ENCODE data around the gene CGN.
A peak's percentile ranks its signal among the peaks of the same experiment; 100 is the strongest.

The CGN gene

GRCh38 chr1:151494741-151495281, 16.4 kb upstream of the CGN start:
- in situ Hi-C loops (cut with MboI; ENCODE audit: low pct_unique_long_range_greater_than_20kb, low sequenced_read_pairs), result no loop called here
- DNase-seq, result no peak

DNA sequence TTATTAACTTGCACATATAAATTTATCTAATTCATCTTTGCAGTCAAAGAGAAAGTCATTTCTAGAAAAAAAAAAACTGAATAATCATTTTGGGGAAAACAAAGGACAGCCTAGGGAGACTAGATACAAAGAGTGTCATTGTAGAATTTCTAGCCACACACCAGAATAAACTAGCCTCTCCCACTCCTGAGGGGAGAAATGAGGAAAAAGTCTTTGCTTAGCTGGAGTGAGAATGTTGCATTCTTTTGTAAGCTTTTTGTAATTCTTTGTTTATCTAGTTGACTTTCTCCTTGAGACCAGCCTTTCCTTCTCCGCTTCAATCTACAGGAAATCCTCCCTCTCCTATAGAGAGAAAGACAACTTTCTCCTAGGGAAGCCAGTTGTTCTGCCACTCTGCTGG, 15.9 kb upstream of the CGN start:
- DNase-seq, result no peak
- in situ Hi-C loops (cut with MboI; ENCODE audit: low pct_unique_long_range_greater_than_20kb, low sequenced_read_pairs), result no loop called here

GRCh38 chr1:151499365-151499764, 11.8 kb upstream of the CGN start:
- in situ Hi-C loops (cut with MboI; ENCODE audit: low pct_unique_long_range_greater_than_20kb, low sequenced_read_pairs), result no loop called here
- no peak for DNase-seq

DNA sequence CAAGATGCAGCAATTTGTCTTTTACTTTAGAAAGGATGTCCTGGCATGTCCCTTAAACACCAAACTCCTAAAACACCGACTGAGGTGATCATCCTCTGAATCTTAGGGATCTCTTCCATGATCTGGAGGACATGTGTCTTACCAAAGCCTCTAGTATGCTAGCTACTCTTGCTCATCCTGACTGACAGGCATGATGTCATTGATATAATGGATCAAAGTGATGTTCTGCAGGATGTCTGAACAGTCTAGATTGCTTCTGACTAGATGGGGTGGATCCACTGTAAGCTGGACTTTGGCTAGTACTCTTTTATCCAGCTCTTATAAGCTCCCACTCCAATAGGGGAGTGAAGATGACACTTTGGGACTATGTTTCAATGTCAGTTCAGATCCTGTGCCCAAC, 11.3 kb upstream of the CGN start:
- in situ Hi-C loops (cut with MboI; ENCODE audit: low pct_unique_long_range_greater_than_20kb, low sequenced_read_pairs), result no loop called here
- no peak for DNase-seq

- DNase-seq, result peak; percentile 8
- in situ Hi-C loops (cut with MboI; ENCODE audit: low pct_unique_long_range_greater_than_20kb, low sequenced_read_pairs), result no loop called here
Observed at GRCh38 chr1:151501474-151501873, 9.7 kb upstream of the CGN start.

- in situ Hi-C loops (cut with MboI; ENCODE audit: low pct_unique_long_range_greater_than_20kb, low sequenced_read_pairs), result no loop called here
- no peak for DNase-seq
Observed at GRCh38 chr1:151502035-151502700, 9.0 kb upstream of the CGN start.

DNA sequence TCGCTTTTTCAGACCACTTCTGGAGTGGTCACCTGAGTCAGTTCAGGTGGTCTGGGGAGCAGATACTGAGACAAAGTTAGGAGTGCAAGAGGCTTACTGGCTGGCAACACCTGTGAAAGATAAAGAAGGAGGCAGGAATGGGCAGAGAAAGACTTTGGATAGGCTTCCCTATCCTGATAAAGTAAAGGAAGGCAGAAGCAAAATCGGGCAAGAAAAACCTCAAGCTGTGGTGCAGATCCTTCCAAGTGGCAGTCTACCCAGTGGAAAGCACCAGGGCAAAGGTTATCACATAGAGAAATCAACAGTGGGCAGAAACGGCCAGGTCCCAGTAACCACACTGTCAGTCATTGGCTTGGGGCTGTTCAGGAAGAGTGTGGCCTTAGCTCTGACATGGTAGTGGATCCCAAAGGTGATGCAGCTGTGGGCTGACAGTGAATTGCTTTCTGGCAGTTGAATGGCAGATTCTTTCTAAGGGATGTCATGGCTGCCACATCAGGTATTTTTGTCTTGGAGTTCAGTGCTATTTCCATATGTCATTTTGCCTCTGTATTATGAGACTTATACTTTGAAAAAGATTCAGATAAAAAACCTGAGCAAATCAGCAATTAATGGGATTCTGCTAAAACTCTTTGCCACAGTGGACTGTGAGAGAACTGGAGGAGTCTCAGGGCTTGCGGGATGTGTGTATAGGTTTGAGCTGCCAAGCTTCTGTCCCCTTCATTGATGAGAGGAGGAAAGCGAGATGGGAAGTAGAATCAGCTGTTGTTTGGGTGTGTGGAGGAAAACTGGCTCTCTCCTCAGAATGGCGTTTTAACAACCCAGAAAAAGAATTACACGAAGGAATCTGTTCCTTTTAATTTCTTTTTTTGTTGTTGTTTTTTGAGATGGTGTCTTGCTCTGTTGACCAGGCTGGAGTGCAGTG, 8.1 kb upstream of the CGN start:
- in situ Hi-C loops (cut with MboI; ENCODE audit: low pct_unique_long_range_greater_than_20kb, low sequenced_read_pairs), result no loop called here

GRCh38 chr1:151504252-151504651, 6.9 kb upstream of the CGN start:
- in situ Hi-C loops (cut with MboI; ENCODE audit: low pct_unique_long_range_greater_than_20kb, low sequenced_read_pairs), result no loop called here

More for the DNA sequence above, 8.1 kb upstream of the CGN start:
- no peak for DNase-seq

GRCh38 chr1:151504759-151505158, 6.4 kb upstream of the CGN start:
- DNase-seq, result no peak
- in situ Hi-C loops (cut with MboI; ENCODE audit: low pct_unique_long_range_greater_than_20kb, low sequenced_read_pairs), result no loop called here

More at GRCh38 chr1:151504252-151504651, 6.9 kb upstream of the CGN start:
- no peak for DNase-seq

DNA sequence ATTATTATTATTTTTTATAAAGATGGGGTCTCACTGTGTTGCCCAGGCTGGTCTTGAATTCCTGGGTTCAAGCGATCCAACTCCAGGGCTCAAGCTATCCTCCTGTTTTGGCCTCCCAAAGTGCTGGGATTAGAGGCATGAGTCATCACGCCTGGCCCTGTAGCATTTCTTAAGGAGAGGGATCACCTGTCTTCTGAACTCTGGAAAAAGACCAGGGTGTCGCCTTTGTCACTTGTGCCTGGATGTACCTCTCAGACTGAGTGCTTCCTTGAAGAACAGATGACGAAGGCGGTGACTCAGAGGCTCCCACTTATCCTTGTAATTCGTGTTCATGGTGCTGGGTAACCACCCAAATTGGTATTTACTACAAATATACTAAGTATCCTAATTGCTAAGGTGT, 2.4 kb upstream of the CGN start:
- in situ Hi-C loops (cut with MboI; ENCODE audit: low pct_unique_long_range_greater_than_20kb, low sequenced_read_pairs), result no loop called here
- no peak for DNase-seq

- DNase-seq, result no peak
- in situ Hi-C loops (cut with MboI; ENCODE audit: low pct_unique_long_range_greater_than_20kb, low sequenced_read_pairs), result no loop called here
Observed at GRCh38 chr1:151509350-151510019, 1.7 kb upstream of the CGN start.

DNA sequence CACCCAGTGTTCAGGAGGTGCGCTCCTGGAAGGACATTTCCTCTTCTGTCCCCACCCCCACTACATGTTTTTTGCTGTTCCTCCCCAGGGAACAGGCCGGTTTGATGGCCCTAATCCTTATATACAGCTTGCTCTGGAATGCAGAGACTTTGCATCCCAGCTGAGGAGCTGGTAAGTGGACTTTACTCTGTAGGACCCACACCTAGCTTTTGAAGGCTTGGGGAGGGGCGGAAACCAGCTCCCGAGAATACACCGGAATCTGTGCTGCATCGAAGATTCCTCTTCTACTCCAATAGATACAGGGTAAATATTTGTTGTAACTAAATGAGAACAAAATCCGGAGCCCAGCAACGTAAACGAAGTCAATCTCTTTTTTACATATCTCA, 1.2 kb upstream of the CGN start:
- DNase-seq, result no peak
- in situ Hi-C loops (cut with MboI; ENCODE audit: low pct_unique_long_range_greater_than_20kb, low sequenced_read_pairs), result no loop called here

GRCh38 chr1:151510614-151510956, 602 bp upstream of the CGN start:
- in situ Hi-C loops (cut with MboI; ENCODE audit: low pct_unique_long_range_greater_than_20kb, low sequenced_read_pairs), result no loop called here
- DNase-seq, result no peak

GRCh38 chr1:151511636-151512215, 539 bp downstream of the CGN start:
- in situ Hi-C loops (cut with MboI; ENCODE audit: low pct_unique_long_range_greater_than_20kb, low sequenced_read_pairs), result no loop called here
- peak; percentile 29 for DNase-seq

DNA sequence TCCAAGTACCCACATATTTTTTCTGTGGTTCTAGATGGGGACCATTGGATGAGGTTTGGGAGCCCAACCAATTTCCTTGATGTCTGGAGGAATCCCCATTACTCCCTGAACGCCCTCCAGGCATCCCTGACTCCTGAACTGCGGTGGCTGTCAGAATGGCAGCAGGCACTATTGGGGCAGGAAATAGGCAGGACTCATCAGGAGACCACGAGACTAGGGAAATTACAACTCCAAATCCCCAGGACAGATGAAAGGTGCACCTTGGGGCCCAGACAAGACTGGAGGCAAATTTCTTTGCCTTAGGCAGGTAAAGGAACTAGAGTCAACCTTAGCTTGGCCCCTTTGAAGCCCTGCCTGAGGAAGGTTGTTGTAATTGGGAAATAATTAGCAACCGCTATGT, 1.1 kb downstream of the CGN start:
- in situ Hi-C loops (cut with MboI; ENCODE audit: low pct_unique_long_range_greater_than_20kb, low sequenced_read_pairs), result no loop called here
- DNase-seq, result no peak

DNA sequence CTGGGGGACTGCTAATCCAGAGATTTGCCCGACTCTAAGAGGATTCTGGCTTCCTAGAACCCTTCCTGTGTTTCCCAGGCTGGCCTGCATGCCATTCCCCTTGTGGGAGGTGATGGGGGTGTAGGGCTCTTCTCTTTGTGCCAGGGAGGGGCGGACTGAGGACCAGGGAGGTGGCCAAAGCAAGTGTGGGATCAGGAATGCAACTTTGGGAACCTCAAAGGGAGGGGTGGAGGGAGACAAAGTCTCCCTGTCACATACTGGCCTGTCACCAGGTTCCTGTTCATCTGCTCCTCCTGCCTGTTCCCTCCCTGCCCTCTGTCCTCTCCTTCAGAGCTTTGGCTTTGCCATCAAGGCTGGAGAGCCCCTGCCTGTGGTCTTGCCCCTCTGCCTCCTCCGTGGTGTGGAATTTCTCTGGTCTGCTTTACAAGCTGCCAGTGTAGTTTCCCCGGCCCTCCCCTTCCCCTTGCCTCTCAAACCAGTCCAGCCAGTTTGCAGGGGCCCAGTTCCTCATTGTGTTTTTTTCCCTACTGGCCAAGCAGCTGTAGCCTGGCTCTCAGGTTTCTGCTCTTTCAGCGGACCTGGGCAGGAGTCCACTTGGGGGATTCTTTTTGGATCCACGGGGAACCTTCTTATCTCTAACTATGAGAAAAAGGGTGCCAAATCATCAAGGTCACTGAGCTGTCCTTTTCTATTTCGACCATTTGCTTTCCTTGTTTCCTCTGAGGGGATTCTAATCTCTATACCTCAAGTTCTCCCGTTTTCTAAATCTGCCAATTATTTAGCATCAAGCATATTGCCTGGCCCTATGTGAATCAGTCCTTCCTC, 1.8 kb downstream of the CGN start:
- DNase-seq, result peak; percentile 30
- in situ Hi-C loops (cut with MboI; ENCODE audit: low pct_unique_long_range_greater_than_20kb, low sequenced_read_pairs), result no loop called here

GRCh38 chr1:151513626-151514121, 2.5 kb downstream of the CGN start:
- in situ Hi-C loops (cut with MboI; ENCODE audit: low pct_unique_long_range_greater_than_20kb, low sequenced_read_pairs), result no loop called here
- peak; percentile 45 for DNase-seq

- in situ Hi-C loops (cut with MboI; ENCODE audit: low pct_unique_long_range_greater_than_20kb, low sequenced_read_pairs), result no loop called here
- DNase-seq, result no peak
Observed at GRCh38 chr1:151514366-151514765, 3.2 kb downstream of the CGN start.

DNA sequence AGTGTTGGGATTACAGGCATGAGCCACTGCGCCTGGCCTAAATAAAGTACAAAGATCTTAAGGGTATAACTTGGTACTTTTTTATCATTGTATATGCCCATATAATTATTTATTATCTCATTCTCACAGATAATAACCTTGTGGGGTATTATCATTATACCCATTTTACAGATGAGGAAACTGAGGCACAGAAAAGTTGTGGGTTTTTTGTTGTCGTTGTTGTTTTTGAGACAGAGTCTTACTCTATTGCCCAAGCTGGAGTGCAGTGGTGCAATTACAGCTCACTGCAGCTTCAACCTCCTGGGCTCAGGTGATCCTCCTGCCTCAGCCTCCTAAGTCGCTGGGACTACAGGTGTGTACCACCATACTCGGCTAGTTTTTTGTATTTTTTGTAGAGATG, 4.1 kb downstream of the CGN start:
- in situ Hi-C loops (cut with MboI; ENCODE audit: low pct_unique_long_range_greater_than_20kb, low sequenced_read_pairs), result no loop called here
- DNase-seq, result no peak
